Femur (tissue), 1 donor: ENCODE measurements around the gene GREB1L.
"Not testable (repeated sequence)": the region's sequence is repeated elsewhere in the genome, so short reads cannot be mapped to it uniquely, and the experiment has no call there.

Experiments
- DNase-seq: peaks from one replicate; pipeline ENCODE4 v3.0.0-alpha.2; 2017

The GREB1L gene

GRCh38 chr18:21265971-21266673 lies 24.1 kb downstream of the GREB1L start:
- no peak for DNase-seq

DNA sequence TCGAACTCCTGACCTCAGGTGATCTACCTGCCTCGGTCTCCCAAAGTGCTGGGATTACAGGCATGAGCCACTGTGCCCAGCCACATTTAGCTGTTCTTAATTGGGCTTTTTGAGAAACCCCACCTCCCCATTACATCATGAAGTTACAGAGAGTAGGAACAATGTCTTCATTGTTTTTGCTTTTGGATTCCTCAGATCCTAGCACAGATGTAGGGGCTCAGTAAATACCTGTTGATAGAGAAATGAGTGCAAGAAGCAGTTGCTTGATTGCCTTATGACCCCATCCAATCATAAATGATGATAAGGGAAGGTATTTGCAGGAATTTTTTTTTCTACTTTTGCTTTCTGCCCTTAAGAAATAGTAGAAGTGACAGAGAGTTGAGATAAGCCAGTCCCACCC lies 25.4 kb downstream of the GREB1L start:
- no peak for DNase-seq

DNA sequence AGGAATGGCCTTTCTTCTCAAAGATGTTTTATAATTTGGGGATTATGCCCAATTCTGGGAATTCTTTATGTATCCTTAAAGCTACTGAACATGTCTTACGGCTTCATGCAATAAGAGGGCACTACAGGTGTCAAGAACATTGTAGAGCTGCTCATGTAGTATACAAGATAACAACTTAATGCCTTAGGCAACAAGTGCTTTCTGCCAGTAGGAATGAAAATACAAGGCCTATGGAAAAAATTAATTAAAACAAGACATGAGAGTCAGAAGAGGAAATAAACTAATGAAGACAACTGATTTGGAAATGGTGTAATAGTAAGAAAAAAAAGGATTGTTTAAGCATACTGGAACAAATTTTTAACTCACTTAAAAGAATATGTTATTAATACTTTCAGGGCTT lies 27.3 kb downstream of the GREB1L start:
- DNase-seq, result no peak

DNA sequence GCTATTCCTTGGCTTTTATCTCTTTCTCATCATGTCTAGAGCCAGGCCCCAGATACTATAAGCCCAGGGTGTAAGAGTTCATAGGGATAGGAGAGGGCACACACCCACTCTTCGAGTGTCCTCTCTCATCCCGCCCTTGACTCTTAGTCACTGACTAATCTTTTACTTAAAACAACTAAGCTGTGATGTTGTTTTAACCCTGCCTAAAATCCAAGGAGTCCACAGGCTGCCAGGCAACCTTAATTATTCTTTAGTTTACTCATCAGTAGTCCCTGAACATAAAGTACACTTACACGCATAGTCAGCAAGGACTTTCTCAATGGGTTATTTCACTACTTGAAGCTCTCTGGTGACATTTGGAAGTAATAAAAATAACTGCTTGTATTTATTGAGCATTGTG lies 28.4 kb downstream of the GREB1L start:
- no peak for DNase-seq

GRCh38 chr18:21272016-21272579 lies 30.1 kb downstream of the GREB1L start:
- DNase-seq, result no peak

- DNase-seq, result no peak
These were observed 31.5 kb downstream of the GREB1L start for GRCh38 chr18:21273568-21273967.

DNA sequence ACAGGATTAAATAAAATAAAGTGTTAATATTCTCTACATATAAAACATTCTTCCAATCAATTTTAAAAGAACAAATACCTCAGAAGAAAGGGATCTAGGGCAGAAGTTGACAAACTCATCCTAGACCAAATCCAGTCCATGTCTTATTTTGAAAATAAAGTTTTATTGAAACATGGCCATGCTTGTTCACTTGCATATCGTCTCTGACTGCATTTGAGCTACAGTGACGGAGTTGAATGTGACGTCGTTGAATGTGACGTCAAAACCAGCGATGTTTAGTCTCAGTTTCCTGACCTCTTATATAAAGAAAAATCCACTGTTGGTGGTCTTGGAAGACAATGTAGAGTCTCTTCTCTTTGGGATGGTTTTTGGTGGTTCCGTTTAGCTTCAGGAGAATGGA lies 33.6 kb downstream of the GREB1L start:
- no peak for DNase-seq

DNA sequence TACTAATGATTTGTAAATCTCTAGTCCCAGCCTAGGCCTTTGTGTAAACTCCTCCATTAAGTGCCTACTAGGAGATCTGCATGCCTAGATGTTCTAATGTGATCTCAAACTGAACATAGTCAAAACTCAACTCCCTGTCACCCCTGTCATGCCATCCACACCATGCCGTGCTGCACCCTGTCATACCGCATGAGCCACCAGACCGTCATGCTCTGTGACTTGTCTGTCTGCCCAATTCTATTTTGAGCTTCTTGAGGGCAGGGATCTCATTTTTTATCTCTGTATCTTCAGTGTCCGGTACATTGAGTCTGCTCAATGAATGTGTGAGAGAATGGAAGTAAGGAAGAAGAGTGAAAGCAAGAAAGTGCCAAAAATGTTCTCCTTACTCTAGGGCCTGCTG lies 35.5 kb downstream of the GREB1L start:
- no peak for DNase-seq

GRCh38 chr18:21278218-21278617 lies 36.2 kb downstream of the GREB1L start:
- not testable (repeated sequence) for DNase-seq

GRCh38 chr18:21281603-21282002 lies 39.6 kb downstream of the GREB1L start:
- no peak for DNase-seq

DNA sequence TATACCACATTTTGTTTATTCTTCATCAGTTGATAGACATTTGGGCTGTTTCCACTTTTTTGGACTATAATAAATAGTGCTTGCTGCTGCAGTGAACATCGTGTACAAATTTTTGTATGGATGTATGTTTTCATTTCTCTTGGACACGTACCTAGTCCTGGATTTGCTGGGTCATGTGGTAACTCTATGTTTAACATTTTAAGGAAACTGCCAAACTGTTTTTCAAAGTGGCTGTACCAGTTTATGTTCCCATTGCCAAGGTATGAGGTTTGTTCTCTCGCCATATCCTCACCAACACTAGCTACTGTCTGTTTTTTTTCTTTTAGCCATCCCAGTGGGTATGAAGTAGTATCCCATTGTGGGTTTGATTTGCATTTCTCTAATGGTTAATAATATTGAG lies 42.5 kb downstream of the GREB1L start:
- DNase-seq, result no peak

- no peak for DNase-seq
These were observed 47.8 kb downstream of the GREB1L start for GRCh38 chr18:21289827-21290226.

DNA sequence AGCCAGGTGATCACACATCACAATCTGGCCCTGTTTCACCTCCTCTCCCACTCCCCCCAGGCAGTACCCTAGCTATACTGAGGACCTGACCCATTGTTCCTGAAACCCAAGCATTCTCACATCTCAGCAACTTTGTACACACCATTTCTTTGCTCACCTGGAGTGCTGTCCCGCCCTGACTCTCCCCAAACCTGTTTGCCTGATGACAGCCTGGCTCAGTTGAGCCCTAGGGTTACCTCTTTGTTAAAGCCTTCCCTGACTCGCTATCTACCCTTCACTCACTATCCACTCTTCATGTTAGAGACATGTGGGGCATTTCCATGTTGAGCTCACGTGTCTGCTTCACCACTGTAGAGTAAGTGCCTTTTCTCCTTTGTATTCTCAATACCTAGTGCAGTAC lies 49.1 kb downstream of the GREB1L start:
- no peak for DNase-seq

DNA sequence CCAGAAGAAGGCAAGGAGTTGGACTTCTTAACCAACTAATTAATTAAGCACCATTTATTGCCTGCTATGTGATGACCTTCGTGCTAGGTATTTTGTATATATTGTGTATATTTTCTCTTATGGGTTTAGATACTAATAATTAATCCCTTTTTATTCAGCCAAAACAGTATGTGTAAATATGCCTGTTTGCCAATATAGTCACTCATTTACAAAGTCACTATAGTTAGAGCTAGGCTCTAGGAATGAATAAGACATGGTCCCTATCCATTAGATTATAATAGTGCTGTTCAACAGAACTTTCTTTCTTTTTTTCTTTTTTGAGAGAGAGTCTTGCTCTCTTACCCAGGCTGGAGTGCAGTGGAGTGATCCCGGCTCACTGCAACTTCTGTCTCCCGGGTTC lies 51.4 kb downstream of the GREB1L start:
- no peak for DNase-seq

DNA sequence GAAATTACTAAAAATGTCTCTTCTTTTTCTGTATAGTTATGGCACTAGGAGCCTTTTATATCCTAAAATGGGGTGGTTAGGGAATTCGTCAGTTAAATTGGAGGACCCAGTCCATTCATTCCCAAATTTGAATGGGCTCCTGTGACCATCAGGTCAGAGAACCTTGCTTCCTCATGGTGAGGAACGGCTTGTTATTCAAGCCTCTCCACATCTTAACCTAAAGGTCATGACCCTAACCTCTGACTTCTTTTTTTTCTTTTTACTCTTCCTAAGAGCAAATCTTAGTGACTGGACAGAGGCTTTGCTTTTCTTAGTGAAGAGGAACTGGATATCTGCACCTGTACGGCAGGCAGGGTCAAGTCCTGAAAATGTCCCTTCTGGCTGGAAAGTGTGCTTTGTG lies 53.1 kb downstream of the GREB1L start:
- no peak for DNase-seq

DNA sequence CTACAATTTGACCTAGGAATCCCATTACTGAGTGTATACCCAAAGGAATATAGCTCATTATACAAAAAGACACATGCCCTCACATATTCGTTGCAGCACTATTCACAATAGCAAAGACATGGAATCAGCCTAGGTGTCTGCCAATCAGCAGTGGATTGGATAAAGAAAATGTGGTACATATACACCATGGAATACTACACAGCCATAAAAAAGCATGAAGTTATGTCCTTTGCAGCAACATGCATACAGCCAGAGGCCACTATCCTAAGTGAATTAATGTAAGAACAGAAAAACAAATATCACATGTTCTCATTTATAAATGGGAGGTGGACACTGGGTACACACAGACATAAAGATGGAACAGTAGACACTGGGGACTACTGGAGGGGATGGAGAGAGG lies 54.0 kb downstream of the GREB1L start:
- no peak for DNase-seq

DNA sequence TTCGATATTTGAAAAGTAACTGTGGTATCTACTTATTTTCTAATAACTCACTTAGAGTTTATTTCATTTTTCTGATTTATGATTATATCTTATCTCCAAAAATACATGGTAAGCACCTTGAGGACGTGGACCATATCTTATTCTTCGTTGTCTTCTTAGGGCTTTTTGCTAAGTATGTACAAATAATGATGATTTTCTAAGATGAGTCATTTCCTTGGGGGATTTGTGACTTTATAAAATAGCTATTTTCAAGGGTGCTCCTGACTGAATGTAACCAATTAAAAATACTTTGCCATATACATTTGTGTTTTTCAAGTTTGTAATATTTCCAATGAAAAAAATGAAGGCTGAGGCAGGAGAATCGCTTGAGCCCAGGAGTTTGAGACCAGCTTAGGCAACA lies 56.3 kb downstream of the GREB1L start:
- DNase-seq, result no peak

DNA sequence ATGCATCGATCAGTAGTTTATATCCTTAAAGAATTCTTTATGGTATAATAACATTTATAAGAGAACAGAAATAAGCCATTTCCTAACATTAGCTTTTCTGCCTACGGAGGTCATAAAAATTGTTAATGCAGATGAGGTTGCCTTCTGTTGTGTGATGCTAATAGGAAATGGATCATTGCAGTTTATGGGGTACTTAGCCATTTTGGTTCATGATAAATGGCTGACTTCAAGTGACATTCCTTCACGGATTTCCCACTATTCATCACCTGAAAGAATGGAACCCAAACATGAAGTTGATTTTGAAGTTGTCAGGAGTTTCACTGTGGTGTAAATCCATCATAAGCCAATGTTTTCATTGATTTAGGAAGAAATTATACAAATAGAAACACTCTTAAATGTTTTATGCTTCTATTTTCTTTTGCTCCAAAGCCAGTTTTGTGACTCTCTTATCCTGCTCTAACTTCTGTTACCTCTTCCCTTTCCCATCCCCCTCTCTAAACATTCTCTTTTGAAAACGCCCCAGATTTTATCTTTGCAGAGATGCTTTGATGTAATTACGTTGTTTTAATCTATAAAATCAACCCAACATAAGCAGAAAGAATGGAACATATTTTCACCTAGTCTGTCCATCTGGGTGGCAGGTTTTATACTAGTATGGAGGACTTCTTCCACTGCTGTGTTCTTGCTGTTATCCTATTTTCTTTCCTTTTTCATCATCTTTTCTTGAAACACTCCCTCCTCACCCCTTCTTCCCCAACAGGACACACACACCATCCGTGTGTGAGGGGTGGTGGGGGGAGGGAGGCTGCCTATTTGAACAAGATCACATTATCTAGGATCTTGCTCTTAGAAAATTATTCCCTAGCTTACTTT lies 58.2 kb downstream of the GREB1L start:
- no peak for DNase-seq

DNA sequence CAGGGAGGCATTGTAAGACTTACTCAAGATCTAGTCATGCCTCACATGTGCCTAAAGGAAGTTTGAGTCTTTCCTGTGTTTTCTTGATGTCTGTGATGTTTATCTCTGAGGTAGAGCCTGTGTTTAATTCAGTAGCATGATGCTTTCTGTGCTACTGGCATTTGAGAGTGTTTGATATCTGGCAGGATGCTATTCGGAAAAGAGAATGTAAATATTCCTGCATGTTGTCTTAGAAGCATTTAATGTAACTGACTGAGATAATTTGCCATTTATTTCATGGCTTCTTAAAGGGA lies 58.8 kb downstream of the GREB1L start:
- no peak for DNase-seq

- DNase-seq, result no peak
These were observed 61.4 kb downstream of the GREB1L start for GRCh38 chr18:21303445-21303844.

- no peak for DNase-seq
These were observed 61.9 kb downstream of the GREB1L start for GRCh38 chr18:21303895-21304294.

GRCh38 chr18:21305621-21306020 lies 63.6 kb downstream of the GREB1L start:
- no peak for DNase-seq

DNA sequence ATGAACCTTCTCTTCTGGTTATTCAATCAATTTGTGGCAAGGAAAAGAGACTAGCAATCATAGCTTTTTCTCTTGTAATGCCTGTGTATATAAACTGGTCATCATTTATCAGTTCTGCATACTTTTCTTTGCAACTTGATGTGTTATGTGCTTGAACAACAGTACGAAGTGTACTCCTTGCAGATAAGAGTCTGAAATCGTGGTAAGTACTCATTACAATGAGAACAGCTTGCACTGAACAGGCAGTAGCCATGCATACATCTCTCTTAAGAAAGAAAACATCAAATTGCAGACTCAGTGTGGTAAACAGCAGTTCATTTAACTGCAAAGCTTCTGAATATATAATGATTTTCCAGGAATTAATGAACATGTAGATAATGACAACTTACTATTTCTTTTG lies 64.3 kb downstream of the GREB1L start:
- DNase-seq, result no peak

- DNase-seq, result no peak
These were observed 65.5 kb downstream of the GREB1L start for GRCh38 chr18:21307578-21307977.
